ENCODE measurements around the gene TP53TG5.

Gene TP53TG5

DNA sequence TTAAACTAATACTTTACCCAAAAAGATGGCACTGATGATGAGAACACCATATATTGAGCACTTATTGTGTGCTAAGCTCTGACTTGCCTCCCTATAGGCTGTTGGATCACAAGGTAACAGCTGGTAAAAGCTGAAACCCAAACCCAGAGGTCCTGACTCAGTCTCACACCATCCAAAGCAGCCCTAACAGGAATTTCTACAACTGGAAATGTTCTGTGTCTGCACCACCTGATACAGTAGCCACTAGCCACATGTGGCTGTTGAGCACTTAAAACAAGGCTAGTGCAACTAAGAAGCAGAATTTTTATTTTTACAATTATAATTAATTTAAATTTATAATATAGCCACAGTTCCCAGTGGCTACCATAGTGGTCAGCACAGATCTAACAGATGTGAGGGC is 54.4 kb downstream of the TP53TG5 start:
- DNase-seq (ENCODE audit: low read depth), result no peak

- DNase-seq (ENCODE audit: low read depth), result no peak
Measured at GRCh38 chr20:45322952-45323383, 55.2 kb downstream of the TP53TG5 start.
